Amniotic epithelial cell (primary cell): ENCODE data around the gene WDFY3.
"Not testable (repeated sequence)": the region's sequence is repeated elsewhere in the genome, so short reads cannot be mapped to it uniquely, and the experiment has no call there.

Experiments used
- DNase-seq: peaks from one replicate; pipeline ENCODE4 v3.0.0-alpha.2; 2010; ENCODE audit warnings: low read depth

The WDFY3 gene

DNA sequence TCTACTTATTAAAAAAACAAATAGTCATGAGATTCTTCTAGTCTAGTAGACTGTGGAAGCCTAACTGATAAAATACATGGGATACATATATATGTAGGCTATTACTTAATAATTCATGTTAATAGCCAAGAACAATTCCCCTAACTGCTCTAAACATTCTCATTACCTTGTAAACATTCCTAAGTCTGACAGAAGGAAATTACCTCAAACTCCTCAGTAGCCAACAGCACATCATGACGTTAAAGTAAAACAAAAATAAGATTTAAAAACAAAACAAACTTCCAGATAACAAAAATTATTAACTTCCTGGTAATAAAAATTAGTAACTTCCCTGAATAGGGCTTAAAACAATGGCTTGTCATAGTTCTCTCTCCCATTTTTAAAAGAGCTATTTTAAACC lies 109.2 kb downstream of the WDFY3 start:
- no peak for DNase-seq

GRCh38 chr4:84856468-84857049 lies 109.9 kb downstream of the WDFY3 start:
- DNase-seq = no peak

GRCh38 chr4:84855774-84856173 lies 110.7 kb downstream of the WDFY3 start:
- no peak for DNase-seq

DNA sequence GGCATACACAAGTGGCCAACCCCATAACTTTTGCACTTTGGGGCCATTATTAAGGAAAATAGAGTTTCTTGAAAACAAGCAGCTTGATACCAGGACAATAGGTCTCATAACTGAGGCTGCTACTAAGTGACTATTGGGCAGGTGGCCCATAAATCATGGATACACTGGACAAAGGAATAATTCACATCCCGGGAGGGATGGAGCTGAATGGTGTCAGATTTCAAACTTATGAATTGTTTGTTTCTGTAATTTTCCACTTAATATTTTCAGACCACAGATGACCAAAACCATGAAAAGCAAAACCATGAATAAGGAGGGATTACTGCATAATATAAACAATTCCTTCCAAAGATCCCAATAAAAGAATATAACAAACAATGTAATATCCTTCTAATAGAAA lies 114.4 kb downstream of the WDFY3 start:
- DNase-seq = peak; percentile 36

GRCh38 chr4:84849051-84849640 lies 117.3 kb downstream of the WDFY3 start:
- no peak for DNase-seq

- no peak for DNase-seq
These were observed 118.1 kb downstream of the WDFY3 start for GRCh38 chr4:84848432-84848831.

DNA sequence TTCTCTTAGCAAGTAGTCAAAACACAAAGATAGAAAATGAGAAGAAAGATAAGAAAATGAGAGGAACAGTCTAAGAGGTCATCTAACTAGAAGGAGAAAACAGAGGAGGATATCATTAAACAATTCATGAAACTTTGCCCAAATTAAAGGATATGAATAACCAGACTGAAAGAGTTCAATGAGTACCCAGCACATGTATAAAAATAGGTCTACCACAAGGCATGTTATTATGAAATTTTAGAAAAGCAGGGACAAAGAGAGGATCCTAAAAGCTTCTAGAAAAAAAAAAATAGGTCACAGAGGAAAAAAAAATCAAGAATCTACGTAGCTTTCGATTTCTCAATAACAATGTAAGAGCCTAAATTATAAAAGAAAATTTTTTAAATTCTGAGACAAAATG lies 118.5 kb downstream of the WDFY3 start:
- no peak for DNase-seq

DNA sequence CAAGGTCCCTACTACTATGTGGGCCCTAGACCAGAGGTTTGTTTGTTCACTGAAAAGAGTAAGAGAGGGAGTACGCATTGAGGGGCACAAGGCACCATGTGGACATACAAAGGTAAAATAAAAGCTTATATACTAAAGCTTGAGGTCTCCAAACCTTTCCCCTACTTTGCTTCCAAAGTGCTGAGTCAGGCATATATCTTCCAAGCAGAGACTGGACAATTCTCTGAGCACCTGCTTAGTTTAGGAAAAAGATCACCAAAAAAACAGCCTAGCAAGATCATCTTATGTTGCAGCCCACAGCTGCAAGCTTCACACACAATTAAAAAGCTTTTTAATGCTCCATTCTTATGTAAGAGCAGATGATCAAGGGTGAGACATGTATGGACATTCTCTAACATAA lies 119.5 kb downstream of the WDFY3 start:
- DNase-seq = no peak

DNA sequence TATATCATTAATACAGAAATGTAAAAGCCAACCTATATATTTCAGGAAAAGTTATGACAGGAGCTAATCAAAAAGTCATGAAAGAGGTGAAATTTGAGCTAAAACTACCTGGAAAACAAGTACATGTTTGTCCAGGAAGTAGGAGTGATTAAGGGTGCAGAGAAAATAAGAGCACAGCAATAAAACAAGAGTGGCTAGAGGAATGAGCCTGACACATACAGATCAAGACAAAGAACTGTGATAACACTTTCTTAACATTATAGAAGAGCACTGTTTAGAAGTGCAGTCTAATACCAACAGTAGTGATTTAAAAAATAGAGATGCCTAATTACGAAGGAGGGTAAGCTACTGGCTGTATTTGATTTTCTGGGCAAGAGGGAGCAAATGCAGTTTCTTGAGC lies 125.1 kb downstream of the WDFY3 start:
- no peak for DNase-seq

GRCh38 chr4:84837751-84838150 lies 128.7 kb downstream of the WDFY3 start:
- DNase-seq = peak; percentile 10

DNA sequence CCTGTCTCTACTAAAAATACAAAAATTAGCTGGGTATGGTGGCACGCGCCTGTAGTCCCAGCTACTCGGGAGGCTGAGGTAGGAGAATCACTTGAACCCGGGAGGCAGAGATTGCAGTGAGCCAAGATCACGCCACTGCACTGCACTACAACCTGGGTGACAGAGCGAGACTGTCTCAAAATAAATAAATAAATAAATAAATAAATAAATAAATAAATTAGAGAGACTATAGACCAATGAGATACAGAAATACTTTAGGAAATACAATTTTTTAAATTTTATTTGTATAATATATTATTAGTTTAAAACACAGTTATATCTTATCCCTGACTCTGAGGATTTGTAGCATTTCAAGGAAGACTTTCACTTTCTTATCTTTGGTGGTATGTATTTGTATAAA lies 136.9 kb downstream of the WDFY3 start:
- DNase-seq = not testable (repeated sequence)

DNA sequence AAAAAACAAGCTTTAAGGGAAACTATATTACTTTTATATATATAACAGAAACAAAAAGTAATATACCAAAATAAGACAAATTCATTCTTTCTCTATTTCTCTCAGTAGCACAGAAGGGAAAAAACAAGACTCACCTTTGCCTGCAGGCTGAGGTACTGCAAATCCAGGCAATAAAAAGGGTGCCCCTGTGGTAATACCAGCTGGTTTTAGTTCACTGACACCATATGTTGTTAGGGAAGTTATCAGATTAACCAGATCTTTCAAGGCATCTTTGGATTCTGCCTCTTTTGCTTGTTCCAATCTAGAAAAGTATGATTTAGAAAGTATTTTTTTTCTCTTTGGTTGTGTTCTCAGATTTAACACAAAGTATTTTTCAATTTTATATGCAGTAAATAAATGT lies 139.8 kb downstream of the WDFY3 start:
- no peak for DNase-seq

DNA sequence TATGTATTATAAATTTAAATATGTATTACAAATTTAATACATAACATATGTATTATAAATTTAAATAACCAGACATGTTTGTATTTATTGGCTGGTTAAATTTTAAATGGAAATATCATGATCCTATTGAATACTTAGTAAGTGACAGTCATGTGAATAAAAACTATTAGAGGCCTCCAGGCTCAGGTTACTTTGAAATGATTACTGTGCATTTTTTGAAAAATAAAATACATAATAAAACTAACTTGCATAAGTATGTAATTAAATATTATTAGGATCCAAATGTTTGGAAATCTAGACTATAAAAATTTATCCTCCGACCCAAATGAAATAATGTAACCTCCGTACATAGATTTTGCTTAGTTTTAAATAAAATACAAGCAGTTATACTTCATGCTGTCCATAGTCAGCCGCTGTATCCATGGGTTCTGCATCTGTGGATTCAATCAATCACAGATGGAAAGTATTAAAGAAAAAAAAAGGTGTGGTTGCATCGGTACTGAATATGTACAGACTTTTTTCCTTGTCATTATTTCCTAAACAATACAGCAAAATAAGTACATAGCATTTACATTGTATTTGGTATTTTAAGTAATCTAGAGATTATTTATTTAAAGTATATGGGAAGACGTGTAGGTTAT lies 140.7 kb downstream of the WDFY3 start:
- no peak for DNase-seq

DNA sequence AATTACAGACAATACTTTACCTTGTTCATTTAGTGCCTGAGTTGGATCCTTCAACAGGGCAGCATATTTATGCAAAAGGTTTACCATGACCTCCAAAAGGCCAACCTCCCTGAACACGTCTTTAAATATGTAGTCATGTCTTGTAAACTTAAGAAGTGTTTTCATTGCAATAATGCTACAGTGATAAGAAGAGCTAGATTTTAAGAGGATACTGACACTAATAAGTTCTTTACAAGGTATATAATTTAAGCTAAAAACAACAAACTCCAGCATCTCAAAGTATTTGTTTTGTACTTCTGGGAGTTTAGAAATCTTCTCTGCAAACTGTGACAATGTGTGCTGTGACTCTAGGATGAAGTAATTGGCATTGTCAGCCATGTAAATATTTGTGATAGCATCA lies 145.4 kb downstream of the WDFY3 start:
- DNase-seq = no peak

DNA sequence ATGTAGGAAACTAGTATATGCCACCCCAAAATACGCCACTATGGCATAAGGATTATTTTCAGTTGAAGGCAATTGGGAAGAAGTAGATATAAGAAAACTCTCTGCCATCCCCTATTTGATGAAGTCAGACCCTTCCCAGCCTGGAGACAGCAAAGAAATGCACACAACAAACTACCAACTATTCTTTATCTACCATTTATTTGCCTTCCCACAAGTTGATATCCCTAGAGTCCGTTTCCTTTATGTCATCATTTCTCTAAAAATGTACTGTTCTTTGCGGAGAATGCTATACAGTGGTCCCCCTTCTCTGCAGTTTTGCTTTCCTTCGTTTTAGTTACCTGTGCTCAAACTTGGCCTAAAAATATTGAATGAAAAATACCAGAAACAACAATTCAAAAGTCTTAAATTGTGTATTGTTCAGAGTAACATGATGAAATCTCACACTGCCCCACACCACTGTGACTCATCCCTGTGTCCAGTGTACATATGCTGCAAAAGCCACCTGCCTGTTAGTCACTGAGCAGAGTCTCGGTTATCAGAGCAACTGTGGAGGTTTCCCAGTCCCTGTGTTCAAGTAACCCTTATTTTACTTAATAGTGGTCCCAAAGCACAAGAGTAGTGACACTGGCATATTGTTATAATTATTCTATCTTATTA lies 152.3 kb downstream of the WDFY3 start:
- peak; percentile 89 for DNase-seq

GRCh38 chr4:84809946-84810345 lies 156.5 kb downstream of the WDFY3 start:
- DNase-seq = no peak

DNA sequence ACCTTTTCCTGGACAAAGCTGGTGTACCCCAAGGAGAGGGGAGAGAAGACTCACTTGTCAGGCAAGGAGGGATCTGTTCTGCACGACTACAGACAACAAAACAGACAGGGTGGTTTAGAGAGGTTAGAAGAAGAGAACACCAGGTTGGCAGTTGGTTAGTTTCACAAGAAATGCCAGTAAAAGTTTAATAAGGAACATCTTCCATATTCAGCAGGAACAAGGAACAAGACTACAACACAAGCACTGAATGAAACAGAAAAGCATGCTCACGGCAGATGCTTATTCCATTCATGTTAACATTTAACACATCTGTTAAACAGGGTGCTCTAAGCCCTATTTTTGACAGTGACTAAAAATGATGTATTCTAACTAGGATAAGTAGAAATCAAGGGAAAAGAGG lies 158.2 kb downstream of the WDFY3 start:
- DNase-seq = no peak

DNA sequence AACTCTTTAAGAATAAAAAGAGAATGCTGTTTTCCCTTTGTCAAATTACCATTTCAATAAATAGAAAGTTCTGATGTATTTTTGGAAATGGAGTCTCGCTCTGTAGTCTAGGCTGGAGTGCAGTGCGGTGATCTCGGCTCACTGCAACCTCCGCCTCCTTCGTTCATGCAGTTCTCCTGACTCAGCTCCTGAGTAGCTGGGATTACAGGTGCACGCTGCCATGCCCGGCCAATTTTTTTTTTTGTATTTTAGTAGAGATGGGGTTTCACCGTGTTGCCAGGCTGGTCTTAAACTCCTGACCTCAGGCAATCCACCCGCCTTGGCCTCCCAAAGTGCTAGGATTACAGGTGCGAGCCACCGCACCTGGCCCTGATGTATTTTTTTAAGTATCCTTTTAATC lies 159.9 kb downstream of the WDFY3 start:
- not testable (repeated sequence) for DNase-seq

- peak; percentile 17 for DNase-seq
These were observed 162.4 kb downstream of the WDFY3 start for GRCh38 chr4:84804136-84804535.

GRCh38 chr4:84803720-84804119 lies 162.8 kb downstream of the WDFY3 start:
- DNase-seq = peak; percentile 38

- no peak for DNase-seq
These were observed 163.4 kb downstream of the WDFY3 start for GRCh38 chr4:84803116-84803515.

DNA sequence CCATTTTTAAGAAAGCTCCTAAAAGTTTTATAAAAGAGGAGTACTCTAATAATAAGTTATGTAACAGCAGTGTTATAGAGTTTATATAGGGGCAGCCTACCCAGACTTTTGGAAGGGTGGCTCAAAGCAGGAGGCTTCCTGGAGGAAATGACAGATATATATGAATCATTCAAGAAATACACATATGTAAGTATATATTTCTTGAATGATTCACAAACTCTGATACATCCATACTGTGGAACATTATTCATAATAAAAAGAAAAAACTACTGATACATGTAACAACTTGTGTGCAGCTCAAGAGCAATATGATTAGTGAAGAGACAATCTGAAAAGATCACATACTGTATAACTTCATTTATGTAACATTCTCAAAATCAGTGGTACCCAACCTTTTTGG lies 166.2 kb downstream of the WDFY3 start:
- no peak for DNase-seq

DNA sequence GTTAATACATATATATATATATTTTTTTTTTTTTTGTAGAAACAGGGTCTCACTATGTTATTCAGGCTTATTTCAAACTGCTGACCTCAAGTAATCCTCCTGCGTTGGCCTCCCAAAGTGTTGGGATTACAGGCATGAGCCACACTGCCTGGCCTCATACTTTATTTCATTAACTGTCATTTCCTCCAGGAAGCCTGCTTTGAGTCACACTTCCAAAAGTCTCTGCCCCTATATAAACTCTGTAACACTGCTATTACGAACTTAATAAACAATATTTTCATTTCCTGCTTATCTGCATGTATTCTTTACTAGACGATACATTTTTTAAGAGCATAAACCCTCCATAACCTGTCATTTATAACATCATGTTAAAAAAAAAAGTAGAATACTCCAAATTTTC lies 167.2 kb downstream of the WDFY3 start:
- no peak for DNase-seq
